Stimulated activated CD8-positive, alpha-beta memory T cell treated with anti-CD3 and anti-CD28 coated beads, Interleukin-15, amount 100 ng/mL, for 48 hours (primary cell): Measurements from ENCODE around the gene MAPK8IP1.
A peak's percentile ranks its signal among the peaks of the same experiment; 100 is the strongest.
"Not testable (repeated sequence)": the region's sequence is repeated elsewhere in the genome, so short reads cannot be mapped to it uniquely, and the experiment has no call there.

Experiments
- DNase-seq, 2 donors: peaks; one replicate each; pipeline ENCODE4 v3.0.0-alpha.2; 2020; ENCODE audit warnings: low read depth in 2 of 2

MAPK8IP1 gene

DNA sequence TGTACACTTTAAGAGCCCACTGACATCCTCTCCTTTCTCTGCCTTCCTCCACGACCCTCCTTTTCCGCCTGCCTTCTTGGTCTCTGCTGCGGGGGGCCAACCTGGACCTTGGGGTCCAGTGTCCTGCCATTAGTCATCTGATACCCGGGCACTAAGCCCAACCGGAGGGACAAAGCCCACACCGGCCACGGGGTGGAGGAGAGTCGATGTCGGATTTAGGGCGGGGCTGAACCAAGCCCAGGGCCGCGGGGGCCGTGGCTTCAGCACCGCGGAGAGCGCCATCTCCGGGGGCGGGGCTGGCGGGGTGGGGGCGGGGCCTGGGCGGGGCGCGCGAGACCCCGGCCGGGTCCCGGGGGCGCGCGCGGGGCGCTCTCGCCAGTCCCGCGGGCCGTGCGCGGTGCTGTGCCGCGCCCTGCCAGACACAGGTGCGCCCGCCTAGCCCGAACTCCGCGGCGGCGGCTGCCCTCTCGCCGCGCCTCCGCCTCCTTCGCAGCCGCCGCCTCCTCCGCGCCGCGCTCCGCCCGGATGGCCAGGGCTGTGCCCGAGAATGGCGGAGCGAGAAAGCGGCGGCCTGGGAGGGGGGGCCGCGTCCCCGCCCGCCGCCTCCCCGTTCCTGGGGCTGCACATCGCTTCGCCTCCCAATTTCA lies at the start of gene MAPK8IP1:
TSS of gene MAPK8IP1 (plus strand) at position 378 of the 647 bp plus-strand sequence. CDS start at position 548, 170 bp downstream.
- DNase-seq = peak in 1 of 2 donors; percentile 24

DNA sequence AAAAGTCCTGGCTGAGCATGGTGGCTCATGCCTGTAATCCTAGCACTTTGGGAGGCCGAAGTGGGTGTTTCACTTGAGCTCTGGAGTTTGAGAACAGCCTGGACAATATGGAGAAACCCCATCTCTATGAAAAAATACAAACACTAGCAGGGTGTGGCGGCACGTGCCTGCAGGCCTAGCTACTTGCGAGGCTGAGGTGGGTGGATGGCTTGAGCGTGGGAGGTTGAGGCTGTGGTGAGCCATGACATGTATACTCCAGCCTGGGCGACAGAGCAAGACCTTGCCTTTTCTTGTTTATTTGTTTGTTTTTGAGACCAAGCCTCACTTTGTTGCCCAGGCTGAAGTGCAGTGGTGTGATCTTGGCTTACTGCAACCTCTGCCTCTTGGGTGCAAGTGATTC lies 46.2 kb upstream of the MAPK8IP1 start:
- no peak for DNase-seq

DNA sequence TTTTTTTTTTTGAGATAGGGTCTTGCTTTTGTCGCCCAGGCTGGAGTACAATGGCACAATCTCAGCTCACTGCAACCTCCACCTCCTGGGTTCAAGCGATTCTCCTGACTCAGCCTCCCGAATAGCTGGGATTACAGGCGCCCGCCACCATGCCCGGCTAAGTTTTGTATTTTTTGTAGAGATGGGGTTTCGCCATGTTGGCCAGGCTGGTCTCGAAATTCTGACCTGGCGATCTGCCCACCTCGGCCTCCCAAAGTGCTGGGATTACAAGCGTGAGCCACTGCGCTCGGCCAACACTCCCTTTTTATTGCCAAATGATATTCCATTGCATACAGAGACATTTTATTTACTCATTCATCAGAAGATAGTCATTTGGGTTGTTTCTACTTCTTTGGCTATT lies 45.2 kb upstream of the MAPK8IP1 start:
- not testable (repeated sequence) for DNase-seq

DNA sequence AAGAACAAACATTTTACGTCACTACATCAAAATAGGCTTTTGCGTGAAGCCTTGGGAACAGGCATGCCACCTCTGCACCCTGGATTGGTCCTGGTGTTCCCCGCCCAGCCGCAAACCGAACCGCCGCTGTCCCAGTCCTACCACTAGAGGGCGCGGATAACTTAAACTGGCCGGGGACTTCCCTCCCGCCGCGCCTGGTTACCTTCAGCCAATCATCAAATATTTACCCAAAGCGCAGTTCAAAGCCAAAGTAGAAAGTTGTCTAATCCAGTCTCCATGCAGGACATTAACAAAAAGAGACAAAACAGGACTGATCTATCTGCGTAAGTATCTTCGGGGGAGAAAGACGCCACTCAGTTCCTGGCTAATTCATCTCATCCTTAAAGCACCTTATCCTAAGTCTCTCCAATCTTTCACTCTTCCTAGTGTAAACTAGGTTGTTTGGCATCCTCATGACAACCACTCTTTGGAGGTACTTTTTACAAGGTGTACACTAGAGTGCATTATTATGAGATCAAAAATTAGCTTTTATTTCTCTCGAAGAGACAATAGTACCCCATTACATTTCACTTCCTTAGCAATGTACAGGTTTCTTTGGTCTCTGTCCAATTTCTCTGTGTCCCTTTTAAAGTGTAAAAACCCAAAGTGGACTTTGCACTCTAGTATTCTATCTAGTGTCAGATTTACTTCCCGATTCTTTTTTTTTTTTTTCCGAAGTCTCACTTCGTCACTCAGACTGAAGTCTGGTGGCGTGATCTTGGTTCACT lies 42.1 kb upstream of the MAPK8IP1 start:
- peak; percentile 77 to 78 for DNase-seq

DNA sequence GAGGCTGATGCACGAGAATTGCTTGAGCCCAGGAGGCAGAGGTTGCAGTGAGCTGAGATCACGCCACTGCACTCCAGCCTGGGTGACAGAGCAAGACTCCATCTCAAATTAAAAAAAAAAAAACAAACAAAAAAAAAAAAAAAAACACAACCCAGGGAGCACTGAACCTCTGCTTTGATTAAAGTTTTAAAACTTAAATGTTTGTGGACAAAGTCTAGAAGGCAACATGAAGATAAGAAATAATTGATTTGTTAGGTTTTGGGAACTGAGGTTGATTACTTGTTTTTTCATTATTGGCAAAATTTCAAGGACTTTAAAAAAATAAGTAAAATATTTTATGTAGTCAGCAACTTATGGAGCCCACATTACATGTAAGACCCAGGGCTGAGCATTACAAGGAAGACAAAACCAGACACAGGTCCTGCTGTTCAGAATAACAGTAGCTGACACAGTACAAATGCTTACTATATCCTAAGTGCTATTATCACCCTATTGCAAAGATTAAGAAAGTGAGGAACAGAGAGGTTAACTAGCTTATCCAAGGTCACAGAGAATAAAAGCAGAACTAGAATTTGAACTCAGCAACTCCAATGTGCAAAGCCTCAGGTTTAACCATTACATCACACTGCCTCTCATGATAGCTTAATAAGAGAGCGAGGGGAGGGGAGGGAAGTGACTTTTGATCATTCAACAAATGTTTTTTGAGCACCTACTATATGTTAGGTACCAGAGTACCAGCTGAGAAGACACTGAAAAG lies 40.5 kb upstream of the MAPK8IP1 start:
- no peak for DNase-seq

DNA sequence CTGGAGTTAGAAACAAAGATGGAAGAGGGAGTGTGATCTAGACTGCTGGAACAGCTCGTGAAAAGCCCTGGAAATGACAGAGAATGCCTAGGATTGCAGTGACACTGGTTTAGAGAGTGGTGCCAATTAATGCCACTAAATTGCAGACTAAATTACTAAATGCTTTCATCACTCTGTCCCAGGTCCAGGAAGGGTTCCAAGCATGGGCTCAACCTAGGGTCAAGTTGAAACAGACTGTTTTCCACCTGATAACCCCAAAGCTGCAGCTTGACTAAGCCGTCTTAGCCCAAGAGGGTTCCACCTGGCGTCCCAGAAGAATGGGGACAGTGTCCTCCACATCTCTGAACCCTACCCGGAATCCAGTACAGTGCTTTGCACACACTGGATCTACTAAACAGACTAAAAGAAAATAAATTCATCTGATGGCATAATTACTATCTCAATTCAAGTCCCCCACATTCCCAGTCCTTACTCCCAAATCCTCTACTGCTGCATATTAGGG lies 39.2 kb upstream of the MAPK8IP1 start:
- no peak for DNase-seq

DNA sequence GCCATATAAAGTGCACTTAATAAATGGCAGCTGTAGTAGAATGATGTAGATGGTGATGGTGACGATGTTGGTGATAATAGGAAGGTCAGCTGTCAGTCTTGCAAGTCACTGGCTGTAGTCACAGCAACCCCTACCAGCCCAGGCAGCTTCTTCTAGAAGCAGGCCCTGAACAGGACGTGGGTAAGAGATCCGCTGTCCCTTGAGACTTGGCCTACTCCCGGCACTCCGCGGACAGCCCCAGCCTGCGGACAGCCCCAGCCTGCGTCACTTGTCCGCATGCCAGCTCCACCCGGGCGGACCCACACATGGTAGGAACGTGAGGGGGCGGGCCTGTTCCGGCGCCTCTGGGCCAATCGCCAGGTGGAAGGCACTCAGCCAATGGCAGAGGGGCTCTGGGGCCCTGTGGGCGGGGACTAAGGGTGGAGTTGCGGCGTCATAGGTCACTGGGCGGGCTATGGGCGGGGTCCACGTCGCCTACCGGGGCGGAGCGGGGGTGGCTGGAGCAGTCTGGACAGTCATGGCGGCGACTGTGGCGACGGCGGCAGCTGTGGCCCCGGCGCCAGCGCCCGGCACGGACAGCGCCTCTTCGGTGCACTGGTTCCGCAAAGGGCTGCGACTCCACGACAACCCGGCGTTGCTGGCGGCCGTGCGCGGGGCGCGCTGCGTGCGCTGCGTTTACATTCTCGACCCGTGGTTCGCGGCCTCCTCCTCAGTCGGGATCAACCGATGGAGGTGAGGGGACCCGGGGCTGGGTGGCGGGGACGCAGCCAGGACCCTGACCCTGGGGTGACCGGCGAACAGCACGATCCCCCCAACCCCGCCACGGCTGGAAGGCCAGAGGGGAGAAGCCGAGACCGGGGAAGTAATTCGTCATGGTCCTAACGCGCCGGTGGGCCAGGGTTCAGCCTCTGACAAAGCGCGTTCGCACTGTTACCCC lies 38.2 kb upstream of the MAPK8IP1 start, which contains the start of gene CRY2:
TSS of gene CRY2 (plus strand) at position 502 of the 937 bp plus-strand sequence. CDS start at position 518, 16 bp downstream.
- DNase-seq = peak; percentile 97 to 99

DNA sequence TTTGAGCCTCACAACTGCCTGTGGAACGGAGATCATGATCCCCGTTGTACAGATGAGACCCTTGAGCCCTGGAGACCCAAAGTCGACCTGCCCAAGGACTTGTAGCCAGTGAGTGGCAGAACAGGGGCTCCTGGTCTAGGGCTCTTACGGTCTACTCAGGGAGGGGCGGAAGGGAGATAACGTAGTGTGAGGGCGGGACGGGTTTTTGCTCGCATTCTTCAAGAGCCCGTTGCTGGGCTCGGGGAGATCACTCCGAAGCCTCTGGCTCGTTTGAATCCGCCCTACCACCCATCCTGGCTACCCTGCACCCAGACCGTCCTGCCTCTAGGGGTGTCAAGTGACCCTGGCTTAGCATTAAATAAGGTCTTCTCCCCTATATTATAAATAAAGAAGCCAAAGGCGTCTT lies 37.5 kb upstream of the MAPK8IP1 start:
- DNase-seq = peak; percentile 9 to 21

DNA sequence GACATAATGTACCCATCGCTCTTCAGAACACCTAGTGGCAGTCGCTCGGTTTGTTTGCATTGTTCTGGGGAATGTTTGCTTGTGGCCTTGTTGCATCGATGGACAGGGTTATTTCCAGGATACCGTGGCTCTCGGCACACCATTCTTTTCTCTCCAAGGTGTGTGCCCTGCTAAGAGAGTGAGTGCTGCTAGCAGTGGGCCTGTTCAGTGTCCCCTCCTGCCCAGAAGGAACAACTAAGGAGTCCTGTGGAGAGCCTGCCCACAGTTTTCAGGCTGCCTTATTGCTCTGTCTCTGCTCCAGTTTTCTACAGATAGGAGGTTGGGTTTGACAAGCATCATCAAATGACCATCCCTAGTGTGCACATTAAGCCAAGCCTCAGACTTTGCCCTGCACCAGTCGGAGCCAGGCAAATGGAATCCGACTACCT lies 36.8 kb upstream of the MAPK8IP1 start:
- DNase-seq = no peak

DNA sequence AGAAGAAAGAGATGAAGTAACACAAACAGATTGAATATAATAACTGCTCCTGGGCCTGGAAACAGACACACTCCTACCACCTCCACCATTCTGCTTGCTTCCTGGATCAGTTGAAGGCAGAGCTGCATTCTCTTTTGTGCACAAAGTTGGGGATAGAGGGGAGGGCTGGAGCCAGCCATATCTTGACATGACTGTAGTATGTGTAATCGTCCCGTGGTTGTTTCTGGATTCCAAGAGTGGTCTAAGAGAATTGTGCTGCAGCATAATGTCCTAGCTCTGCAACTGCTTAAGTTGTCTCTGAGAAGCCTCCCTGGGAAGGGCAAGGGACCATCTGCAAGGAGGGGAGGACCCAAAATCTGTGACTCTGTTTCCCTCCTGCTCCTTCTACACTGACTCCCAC lies 35.0 kb upstream of the MAPK8IP1 start:
- no peak for DNase-seq

DNA sequence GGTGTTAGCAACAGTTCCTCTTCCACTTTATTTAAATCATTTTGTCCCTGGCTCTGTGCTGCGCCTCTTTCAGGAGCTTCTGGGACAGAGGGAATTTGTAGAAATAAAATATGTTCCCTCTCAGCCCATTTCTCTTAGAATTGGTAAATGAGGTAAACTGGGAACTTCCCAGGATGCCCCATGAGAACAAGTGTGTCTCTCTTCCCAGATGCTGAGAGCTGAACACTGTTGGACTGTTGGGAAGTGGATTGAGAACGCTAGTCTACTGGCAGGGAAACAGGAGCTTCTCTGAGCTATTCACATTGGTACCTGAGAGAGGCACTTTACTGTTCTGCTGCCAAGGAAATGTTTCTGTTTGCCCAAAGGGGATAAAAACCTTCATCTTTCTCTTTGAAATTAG lies 34.2 kb upstream of the MAPK8IP1 start:
- DNase-seq = no peak

DNA sequence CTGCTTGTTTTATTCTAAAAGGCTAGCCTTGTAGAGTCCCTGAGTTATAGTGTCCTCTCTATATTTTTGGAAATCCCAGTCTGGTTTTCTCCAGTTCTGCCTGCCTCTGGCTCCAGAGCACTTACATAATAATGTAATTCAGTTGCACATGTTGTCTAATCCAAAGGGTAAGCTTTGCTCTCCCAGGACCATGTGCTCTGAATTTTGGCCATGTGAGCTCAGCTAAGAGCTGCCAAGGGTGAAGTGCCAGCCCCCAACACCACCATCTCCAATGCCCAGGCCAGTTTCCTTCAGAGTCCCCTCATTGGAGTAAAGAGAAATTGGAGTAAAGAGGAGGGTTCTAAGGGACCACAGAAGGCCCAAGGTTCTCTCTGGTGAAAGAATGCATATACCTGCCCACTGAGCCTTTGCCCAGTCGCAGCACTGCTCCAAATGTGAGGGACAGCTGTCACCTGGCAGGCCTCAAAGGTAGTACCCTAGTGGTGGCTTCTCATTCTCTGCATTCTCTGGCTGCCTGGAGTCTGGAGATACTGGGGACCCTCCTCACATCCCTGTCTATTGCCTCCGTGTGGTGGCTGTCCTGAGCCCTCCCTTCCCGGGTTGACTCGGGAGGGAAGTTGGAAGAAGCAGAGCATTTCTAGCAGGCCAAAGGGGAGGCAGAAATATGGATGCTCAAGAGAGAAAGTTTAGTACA lies 33.3 kb upstream of the MAPK8IP1 start:
- no peak for DNase-seq

DNA sequence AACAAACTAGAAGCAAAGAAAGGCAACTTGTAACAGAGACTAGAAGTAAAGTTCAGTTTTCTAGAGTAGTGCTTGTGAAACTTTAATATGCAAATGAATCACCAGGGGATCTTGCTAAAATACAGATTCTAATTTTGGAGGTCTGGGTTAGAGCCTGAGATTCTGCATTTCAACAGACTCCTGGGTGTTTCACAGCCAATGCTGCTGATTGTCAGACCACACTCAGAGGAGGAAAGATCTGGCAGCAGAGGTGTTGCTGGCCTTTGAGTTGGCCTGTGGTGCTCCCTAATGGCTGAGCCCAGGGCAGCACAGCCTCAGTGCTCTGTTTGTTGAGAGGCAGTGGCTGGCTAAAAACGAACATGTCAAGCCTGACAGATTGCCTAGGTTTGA lies 32.7 kb upstream of the MAPK8IP1 start:
- DNase-seq = no peak

DNA sequence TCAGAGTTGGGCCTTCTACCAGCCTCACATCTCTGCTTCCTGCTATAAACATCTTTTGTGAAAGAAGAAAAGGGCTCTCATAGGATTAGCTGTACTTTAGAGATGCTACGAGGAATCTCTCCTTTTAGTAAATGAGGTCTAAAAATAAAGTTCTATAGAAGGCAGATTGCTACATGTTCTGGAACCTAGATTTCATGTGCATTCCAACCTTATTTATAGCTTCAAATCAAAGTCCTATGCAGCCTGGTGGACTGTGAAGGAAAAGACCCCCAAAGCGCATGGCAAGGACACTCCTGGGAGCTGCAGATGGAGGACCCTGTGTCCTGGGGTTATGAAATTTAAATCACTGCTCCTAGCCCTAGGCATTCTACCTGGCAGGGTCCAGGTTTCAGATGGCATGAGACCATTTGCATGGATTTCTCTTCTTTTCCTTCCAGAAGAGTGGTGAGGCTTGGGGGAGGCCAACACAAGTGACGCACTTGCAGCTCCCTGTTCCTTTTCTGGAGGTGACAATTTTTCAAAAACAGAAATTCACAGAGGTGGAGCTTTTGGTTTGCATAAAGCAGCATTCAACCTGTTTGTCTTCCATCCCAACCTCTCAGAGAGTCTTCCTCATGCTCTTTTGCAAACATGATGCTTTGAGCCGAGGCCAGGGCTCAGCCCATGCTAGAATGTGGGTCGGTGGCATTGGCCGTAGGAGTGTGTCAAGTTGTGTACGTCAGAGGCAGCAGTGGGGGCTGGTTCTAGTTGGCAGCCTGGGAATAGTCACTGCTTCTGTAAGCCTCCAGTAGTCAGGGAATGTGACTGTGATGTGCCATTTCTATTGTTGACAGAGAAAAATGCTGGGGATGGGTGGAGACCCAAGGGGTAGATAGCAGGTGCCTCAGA lies 31.9 kb upstream of the MAPK8IP1 start:
- no peak for DNase-seq

DNA sequence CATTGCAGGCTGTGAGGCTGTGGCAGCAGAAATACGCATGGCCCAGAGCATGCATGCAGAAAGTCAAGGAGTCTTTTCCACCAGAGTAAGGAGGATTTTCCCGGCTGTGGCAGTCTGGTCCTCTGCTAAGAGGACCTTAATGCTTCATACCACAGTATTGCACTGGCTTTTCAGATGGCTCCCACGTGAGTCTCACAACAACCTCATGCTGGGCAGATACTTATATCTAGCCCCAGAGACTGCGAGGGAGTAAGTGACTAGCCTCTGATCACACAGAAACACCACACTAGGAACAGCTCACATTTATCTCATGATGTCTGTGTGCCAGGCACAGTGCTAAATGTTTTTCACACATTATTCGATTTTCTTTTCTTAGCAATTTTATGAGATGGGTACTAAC lies 30.1 kb upstream of the MAPK8IP1 start:
- DNase-seq = no peak

DNA sequence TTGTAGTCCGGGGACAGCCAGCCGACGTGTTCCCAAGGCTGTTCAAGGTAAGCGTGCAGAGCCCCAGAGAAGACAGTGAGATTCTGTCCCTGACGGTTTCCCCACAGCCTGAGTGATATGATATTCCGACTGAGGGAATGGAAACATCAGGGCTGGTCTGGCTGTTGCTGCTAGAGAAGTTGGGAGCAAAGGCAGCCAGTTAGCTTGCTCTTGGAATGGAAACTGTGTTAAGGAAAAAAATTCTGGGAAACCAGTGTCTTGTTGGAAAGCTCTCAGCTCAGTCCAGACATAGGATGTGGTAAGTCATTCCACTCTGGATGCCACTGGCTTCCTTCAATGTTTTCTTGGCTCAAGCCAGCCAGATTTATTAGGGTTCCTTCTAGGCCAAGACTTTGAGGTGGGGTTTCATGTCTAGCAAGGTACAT lies 29.4 kb upstream of the MAPK8IP1 start:
- no peak for DNase-seq

DNA sequence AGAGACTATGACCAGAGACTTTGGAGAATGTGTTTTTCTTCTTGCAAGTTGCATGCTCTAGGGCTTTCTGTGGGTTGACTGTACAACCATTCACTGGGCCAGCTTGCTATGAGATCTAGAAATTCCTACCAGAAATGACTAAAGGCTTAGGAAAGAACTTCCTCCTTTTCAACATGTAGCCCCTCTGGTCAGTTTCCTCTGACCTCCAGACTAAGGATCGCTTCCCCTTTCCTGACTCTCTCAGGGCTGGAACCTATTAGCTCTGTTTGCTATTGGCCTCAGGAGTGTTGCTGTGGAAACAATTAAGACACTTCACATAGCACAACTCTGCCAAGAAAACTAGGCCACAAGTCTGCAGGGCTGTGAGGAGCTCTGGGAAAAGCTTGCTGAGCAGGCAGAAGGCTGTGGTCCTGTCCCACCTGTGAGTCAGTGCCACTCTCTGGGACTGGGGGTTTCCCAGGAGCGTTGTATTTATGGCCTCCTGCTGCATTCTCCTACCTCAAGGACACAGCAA lies 27.4 kb upstream of the MAPK8IP1 start:
- DNase-seq = no peak

DNA sequence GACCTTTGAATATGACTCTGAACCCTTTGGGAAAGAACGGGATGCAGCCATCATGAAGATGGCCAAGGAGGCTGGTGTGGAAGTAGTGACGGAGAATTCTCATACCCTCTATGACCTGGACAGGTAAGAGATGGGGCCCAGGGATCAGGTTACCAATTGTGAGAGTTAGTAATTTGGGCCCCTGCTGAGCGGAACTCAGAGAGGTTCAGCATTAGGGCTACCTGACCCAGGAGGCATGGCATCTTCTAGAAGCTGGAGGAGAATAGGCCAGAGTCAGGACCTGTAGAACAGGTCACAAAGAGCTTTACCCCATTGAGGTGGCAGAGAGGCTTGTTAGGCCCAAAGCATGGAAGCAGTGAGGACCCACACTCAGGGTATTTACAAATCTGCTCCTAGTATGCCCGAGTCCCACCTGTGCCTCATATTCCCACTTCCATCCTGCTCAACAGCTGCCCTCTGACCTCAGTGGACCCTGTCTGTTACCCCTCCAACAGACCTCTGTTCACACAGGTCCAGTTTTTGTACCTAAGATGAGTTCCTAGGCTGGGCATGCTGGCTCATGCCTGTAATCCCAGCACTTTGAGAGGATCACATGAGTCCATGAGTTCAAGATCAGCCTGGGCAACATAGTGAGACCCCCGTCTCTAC lies 26.6 kb upstream of the MAPK8IP1 start:
- no peak for DNase-seq

DNA sequence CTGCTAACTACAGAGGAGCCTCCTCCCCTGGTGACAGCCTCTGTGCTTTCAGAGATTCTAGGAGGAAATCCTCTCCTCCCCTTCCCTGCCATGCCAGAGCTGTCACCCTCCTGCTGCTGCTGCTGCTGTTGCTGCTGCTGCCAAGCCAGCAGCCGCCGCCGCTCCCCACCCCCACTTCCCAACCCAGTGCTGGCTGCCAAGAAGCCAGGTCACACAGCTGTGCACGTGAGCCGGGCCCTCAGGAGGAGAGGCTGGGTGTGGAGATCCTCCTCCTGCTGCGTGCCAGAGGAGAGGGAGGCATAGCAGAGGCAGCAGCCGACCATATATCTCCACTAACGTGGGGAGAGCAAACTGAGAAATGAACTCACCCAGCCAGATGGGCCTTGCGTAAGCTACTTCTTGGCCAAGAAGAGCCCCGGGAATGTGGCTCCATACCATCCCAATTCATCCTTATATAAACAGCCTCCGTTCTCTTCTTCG lies 25.8 kb upstream of the MAPK8IP1 start:
- DNase-seq = no peak
